Astrocyte (in vitro differentiated cells and primary cell): ENCODE data around the gene ARFIP1. TPM values are rescaled to one million over a fixed set of nuclear protein-coding genes. Genes with fewer than 3 reads are reported as not detected.

Experiments
- DNase-seq: peaks from one replicate; pipeline ENCODE4 v3.0.0-alpha.2; 2010; ENCODE audit warnings: low read depth
- FAIRE-seq: peaks from 2 replicates; lab custom pipeline; 2011; peaks lifted over from hg19 to GRCh38; lab: Jason Lieb, UNC
- H2AFZ ChIP-seq: 2 replicates; pipeline ENCODE4 v1.6.0; 2012; ENCODE audit warnings: low read depth, low read length, inconsistent platforms
- H3K27ac ChIP-seq: 2 replicates; pipeline ENCODE4 v1.5.1; 2011; ENCODE audit warnings: low read depth, low read length, inconsistent platforms
- H3K27me3 ChIP-seq: 2 replicates; pipeline ENCODE4 v1.6.0; 2011; ENCODE audit warnings: low read length, inconsistent platforms; ENCODE audit not compliant: insufficient read depth
- H3K36me3 ChIP-seq: 2 replicates; pipeline ENCODE4 v1.5.1; 2011; ENCODE audit warnings: low read length, inconsistent platforms; ENCODE audit not compliant: insufficient read depth
- H3K4me1 ChIP-seq: 2 replicates; pipeline ENCODE4 v1.5.1; 2011; ENCODE audit warnings: low read length, inconsistent platforms; ENCODE audit not compliant: insufficient read depth
- H3K4me2 ChIP-seq: 2 replicates; pipeline ENCODE4 v1.6.0; 2012; ENCODE audit warnings: low read length, inconsistent platforms
- H3K4me3 ChIP-seq: 2 replicates; pipeline ENCODE4 v1.5.1; 2011; ENCODE audit warnings: low read depth, mild to moderate bottlenecking, low read length, inconsistent platforms; ENCODE audit not compliant: insufficient read depth
- H3K79me2 ChIP-seq: 2 replicates; pipeline ENCODE4 v1.6.0; 2012; ENCODE audit warnings: mild to moderate bottlenecking, low read length, inconsistent platforms; ENCODE audit not compliant: insufficient read depth
- H3K9ac ChIP-seq: 2 replicates; pipeline ENCODE4 v1.6.0; 2012; ENCODE audit warnings: mild to moderate bottlenecking, low read length, inconsistent platforms
- H3K9me3 ChIP-seq: 2 replicates; pipeline ENCODE4 v1.5.1; 2012; ENCODE audit warnings: low read depth, mild to moderate bottlenecking, low read length, inconsistent platforms; ENCODE audit not compliant: insufficient read depth
- H4K20me1 ChIP-seq: 2 replicates; pipeline ENCODE4 v1.6.0; 2012; ENCODE audit warnings: low read length, inconsistent platforms; ENCODE audit not compliant: insufficient read depth
- H3K27ac Mint-ChIP-seq: one replicate; pipeline ENCODE4 v1.8.0; 2021; ENCODE audit warnings: mild to moderate bottlenecking, mixed read lengths; ENCODE audit not compliant: unreplicated experiment
- H3K27me3 Mint-ChIP-seq: one replicate; pipeline ENCODE4 v1.8.0; 2021; ENCODE audit warnings: low read depth, mixed read lengths; ENCODE audit not compliant: unreplicated experiment
- H3K36me3 Mint-ChIP-seq: one replicate; pipeline ENCODE4 v1.8.0; 2021; ENCODE audit warnings: low read depth, mixed read lengths; ENCODE audit not compliant: unreplicated experiment
- H3K4me1 Mint-ChIP-seq: one replicate; pipeline ENCODE4 v1.8.0; 2021; ENCODE audit warnings: low read depth, mixed read lengths; ENCODE audit not compliant: unreplicated experiment
- H3K4me3 Mint-ChIP-seq: one replicate; pipeline ENCODE4 v1.8.0; 2021; ENCODE audit warnings: mild to moderate bottlenecking, moderate library complexity, mixed read lengths; ENCODE audit not compliant: unreplicated experiment
- H3K9me3 Mint-ChIP-seq: one replicate; pipeline ENCODE4 v1.8.0; 2021; ENCODE audit warnings: mild to moderate bottlenecking, mixed read lengths; ENCODE audit not compliant: unreplicated experiment
- EZH2 ChIP-seq: IDR thresholded peaks from 2 replicates; pipeline ENCODE4 v1.6.1; 2012; ENCODE audit warnings: mild to moderate bottlenecking, low read length, inconsistent platforms; ENCODE audit not compliant: insufficient read depth
- total RNA-seq: library from RNA; stranded (reverse); gene quantifications from 2 replicates; pipeline ENCODE4 v1.2.1, GENCODE V29; 2021
- TF ChIP-seq, protein P1 (sequence below): IDR thresholded peaks from 2 replicates; pipeline ENCODE4 v1.5.1; 2011; ENCODE audit warnings: low read depth, mild to moderate bottlenecking, inconsistent platforms, low read length, moderate library complexity; ENCODE audit not compliant: insufficient read depth

Gene ARFIP1
- total RNA-seq, 1 donor from 2014 or later = 30.7 TPM

DNA sequence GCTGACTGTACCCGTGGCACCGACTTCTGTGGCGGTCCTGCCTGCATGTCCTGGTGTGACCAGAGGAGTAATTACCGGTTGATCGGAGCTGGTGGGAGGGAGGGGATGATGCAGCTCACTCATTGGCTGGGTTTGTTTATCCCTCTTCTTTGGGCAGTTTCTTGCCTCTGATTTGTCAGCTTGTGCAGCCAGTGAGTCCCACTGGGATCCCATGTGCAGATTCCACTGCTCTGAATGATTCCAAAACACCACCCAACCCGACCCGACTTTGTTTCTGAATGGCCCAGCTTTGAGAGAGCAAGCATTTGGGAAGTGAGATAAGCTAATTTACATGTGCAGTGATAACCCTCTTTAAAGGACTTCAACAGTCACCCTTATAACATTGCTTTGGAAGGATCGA lies 170.2 kb downstream of the ARFIP1 start:
- H3K9me3 ChIP-seq = no peaks in the 10 kb centered on the region
- no peak overlapping the region for H3K4me2 ChIP-seq
- H3K79me2 ChIP-seq = no peaks in the 10 kb centered on the region
- DNase-seq = no peak
- no peaks in the 10 kb centered on the region for H4K20me1 ChIP-seq
- no peak overlapping the region for H3K27ac Mint-ChIP-seq
- FAIRE-seq = no peak
- H3K9me3 Mint-ChIP-seq = no peaks in the 10 kb centered on the region
- peaks cover 5% of the 10 kb centered on the region for H3K4me1 ChIP-seq
- H3K4me1 Mint-ChIP-seq = peaks cover 12% of the 10 kb centered on the region
- TF ChIP-seq, protein P1, sequence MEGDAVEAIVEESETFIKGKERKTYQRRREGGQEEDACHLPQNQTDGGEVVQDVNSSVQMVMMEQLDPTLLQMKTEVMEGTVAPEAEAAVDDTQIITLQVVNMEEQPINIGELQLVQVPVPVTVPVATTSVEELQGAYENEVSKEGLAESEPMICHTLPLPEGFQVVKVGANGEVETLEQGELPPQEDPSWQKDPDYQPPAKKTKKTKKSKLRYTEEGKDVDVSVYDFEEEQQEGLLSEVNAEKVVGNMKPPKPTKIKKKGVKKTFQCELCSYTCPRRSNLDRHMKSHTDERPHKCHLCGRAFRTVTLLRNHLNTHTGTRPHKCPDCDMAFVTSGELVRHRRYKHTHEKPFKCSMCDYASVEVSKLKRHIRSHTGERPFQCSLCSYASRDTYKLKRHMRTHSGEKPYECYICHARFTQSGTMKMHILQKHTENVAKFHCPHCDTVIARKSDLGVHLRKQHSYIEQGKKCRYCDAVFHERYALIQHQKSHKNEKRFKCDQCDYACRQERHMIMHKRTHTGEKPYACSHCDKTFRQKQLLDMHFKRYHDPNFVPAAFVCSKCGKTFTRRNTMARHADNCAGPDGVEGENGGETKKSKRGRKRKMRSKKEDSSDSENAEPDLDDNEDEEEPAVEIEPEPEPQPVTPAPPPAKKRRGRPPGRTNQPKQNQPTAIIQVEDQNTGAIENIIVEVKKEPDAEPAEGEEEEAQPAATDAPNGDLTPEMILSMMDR = no peak
- TF ChIP-seq EZH2 = no peak
- H3K4me3 Mint-ChIP-seq = no peak overlapping the region
- no peaks in the 10 kb centered on the region for H3K36me3 ChIP-seq
- H3K4me3 ChIP-seq = no peak overlapping the region
- H3K36me3 Mint-ChIP-seq = no peaks in the 10 kb centered on the region
- H3K27me3 Mint-ChIP-seq = no peaks in the 10 kb centered on the region
- peaks cover 4% of the 10 kb centered on the region for H3K27me3 ChIP-seq
- H3K9ac ChIP-seq = no peak overlapping the region
- no peak overlapping the region for H2AFZ ChIP-seq
- H3K27ac ChIP-seq = no peak overlapping the region

DNA sequence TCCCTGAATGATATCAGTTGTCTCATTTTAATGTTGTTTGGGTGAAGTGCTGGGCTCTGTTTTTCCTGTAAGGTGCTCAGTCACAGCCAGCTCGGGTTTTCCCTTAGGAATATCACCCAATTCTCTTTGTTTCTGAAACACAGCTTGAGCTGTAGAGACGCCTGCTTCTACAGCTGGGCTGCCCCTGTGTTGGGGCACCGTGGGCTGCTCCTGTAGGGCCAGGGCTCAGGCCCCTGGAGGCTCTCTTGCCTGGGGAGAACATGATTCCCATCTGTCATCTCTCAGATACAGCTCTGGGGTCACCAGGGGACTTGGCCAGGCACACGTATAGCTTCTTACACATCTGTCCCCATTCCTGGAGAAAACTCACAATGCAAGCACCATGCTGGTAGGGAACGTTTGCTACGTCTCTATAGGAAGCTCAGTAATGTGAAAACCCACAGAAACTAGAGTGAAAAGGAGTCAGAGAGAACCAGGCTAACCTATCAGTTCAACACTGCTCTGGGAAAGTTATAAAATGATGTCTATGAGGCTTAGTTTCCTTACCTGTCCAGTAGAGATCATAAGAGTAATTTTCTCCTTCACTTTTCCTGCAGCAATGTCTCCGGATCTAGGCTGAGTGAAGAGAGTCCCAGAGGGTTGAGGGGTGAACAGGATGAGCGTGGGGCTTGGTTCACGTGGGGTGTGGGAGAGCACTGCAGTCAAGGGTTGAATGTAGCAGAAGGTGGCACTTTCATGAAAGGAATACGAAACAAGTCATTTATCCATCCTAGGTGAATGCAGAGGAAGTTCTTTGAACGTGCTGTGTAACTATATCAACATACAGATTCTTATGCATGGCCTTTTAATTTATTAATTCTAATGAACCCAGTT lies 170.9 kb downstream of the ARFIP1 start:
- Histone ChIP-seq H3K4me2 (no peak overlapping the region), H3K9me3 (no peaks in the 10 kb centered on the region), H3K27ac (no peak overlapping the region), H3K27me3 (peaks cover 4% of the 10 kb centered on the region), H3K36me3 (no peaks in the 10 kb centered on the region), H2AFZ (no peak overlapping the region), H3K79me2 (no peaks in the 10 kb centered on the region), H4K20me1 (no peaks in the 10 kb centered on the region), H3K4me3 (no peak overlapping the region), H3K4me1 (peaks cover 5% of the 10 kb centered on the region), H3K9ac (no peak overlapping the region)
- DNase-seq (no peak), FAIRE-seq (no peak)
- Mint-ChIP-seq H3K4me1 (peaks cover 12% of the 10 kb centered on the region), H3K27ac (no peak overlapping the region), H3K36me3 (no peaks in the 10 kb centered on the region), H3K4me3 (no peak overlapping the region), H3K27me3 (no peaks in the 10 kb centered on the region), H3K9me3 (no peaks in the 10 kb centered on the region)
- TF ChIP-seq, protein P1 = no peak
- TF ChIP-seq EZH2 = no peak

DNA sequence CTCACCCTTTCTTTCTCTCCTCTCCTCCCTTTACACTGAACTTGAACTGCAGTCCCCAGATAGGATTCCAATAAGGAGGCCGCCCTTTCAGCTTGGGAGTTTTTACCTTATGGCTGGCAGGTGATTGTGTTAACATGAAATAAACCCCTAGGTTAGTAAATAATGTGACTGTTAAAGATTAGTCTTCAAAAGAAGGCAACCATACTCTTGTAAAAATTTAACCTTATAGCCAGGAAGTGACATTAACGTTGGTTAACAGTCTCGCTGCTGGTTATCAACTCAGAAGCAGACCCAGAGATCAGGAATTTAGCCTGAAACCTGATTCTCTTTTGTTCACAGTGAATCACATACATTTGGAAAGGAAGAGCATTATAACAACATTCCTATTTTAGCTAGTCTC lies 171.6 kb downstream of the ARFIP1 start:
- Mint-ChIP-seq H3K4me1 (peaks cover 12% of the 10 kb centered on the region), H3K9me3 (no peaks in the 10 kb centered on the region), H3K4me3 (no peak overlapping the region), H3K36me3 (no peaks in the 10 kb centered on the region), H3K27me3 (no peaks in the 10 kb centered on the region), H3K27ac (no peak overlapping the region)
- H3K4me2 ChIP-seq = peak overlapping the region; percentile 62
- no peaks in the 10 kb centered on the region for H3K36me3 ChIP-seq
- no peaks in the 10 kb centered on the region for H4K20me1 ChIP-seq
- H3K79me2 ChIP-seq = no peaks in the 10 kb centered on the region
- H3K9me3 ChIP-seq = no peaks in the 10 kb centered on the region
- peak; percentile 52 for DNase-seq
- peaks cover 4% of the 10 kb centered on the region for H3K27me3 ChIP-seq
- FAIRE-seq = no peak
- H3K4me3 ChIP-seq = peak overlapping the region; percentile 9
- peak overlapping the region; percentile 43 for H3K9ac ChIP-seq
- peak overlapping the region; percentile 5 for H3K27ac ChIP-seq
- TF ChIP-seq, protein P1 = no peak
- TF ChIP-seq EZH2 = no peak
- H2AFZ ChIP-seq = no peak overlapping the region
- peaks cover 7% of the 10 kb centered on the region for H3K4me1 ChIP-seq
